ENCODE results near the gene VPS18. TPM values are rescaled to one million over a fixed set of nuclear protein-coding genes. Genes with fewer than 3 reads are reported as not detected.

VPS18 gene
- total RNA-seq, 4 donors from 2014 or later: 15.7 to 26.8 (median 23.8) TPM

DNA sequence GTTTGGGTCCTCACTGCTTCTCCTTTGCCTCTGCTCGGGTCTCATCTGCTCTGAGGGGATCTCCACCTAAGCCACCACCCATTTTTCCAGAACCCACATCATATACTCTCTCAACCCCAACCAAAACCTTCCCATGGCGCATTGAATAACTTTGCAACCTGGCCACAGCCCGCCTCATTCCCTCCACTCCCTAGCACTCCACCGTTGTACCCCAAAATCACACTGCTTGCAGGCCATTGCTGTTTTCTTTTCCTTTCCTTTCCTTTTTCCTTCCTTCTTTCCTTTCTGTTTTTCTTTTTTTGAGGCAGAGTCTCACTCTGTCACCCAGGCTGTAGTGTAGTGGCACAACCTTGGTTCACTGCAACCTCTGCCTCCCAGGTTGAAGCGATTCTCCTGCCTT is 3.1 kb upstream of the VPS18 start:
- Histone ChIP-seq H3K4me1 (peaks cover 3 to 36% (median 8%) of the 10 kb centered on the region in 4 donors), H3K27ac (no peak overlapping the region), H3K4me3 (no peak overlapping the region), H3K9me3 (no peaks in the 10 kb centered on the region), H3K27me3 (no peaks in the 10 kb centered on the region), H3K36me3 (peaks cover 0 to 4% (median 0%) of the 10 kb centered on the region in 3 donors)
- TF ChIP-seq CTCF (IDR thresholded peaks at IDR 0.05) (no peak), POLR2A (IDR thresholded peaks at IDR 0.05) (no peak)
- DNase-seq: no peak

DNA sequence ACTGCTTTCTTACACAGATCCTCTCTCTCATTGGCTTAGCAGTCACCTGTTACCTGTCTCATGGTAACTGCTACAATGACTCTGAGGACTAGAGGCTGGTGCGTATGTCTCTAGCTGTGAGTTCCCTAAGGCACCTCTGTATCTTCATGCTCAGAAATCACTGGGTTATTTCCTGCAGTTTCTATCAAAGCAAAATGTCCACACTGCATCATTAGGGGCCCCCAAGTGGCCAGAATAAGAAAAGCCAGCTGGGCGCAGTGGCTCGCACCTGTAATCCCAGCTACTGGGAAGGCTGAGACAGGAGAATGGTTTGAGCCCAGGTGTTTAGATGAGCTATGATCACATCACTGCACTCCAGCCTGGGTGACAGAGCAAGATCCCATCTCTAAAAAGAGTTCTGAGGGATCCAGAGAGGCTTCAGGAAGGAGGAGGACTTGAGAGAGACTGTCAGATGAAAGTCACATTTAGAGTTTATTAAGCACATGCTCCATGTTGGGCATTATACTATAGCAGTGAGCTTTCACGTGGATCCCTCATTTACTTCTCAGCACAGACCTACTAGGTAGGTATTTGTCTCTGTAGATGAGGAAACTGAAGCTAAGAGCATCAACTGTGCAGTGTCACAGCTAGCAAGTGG is 2.3 kb upstream of the VPS18 start:
- Histone ChIP-seq H3K27me3 (no peaks in the 10 kb centered on the region), H3K9me3 (no peaks in the 10 kb centered on the region), H3K27ac (peak overlapping the region in 1 of 4 donors; percentile 42), H3K4me3 (no peak overlapping the region), H3K36me3 (peaks cover 0 to 6% (median 0%) of the 10 kb centered on the region in 3 donors), H3K4me1 (peaks cover 3 to 37% (median 8%) of the 10 kb centered on the region in 4 donors)
- DNase-seq: peak; percentile 47 to 83 (median 71)
- TF ChIP-seq CTCF (IDR thresholded peaks at IDR 0.05) (peak; percentile 28 to 80 (median 68)), POLR2A (IDR thresholded peaks at IDR 0.05) (no peak)

GRCh38 chr15:40892447-40893012 is 1.7 kb upstream of the VPS18 start:
- Histone ChIP-seq H3K27me3 (no peaks in the 10 kb centered on the region), H3K9me3 (no peaks in the 10 kb centered on the region), H3K27ac (peak overlapping the region in 2 of 4 donors; percentile 20 to 42), H3K36me3 (peaks cover 0 to 6% (median 0%) of the 10 kb centered on the region in 3 donors), H3K4me1 (peaks cover 3 to 37% (median 8%) of the 10 kb centered on the region in 4 donors), H3K4me3 (no peak overlapping the region)
- DNase-seq: no peak
- TF ChIP-seq POLR2A (IDR thresholded peaks at IDR 0.05) (no peak), CTCF (IDR thresholded peaks at IDR 0.05) (no peak)

- DNase-seq: no peak
- Histone ChIP-seq H3K4me3 (peak overlapping the region in 1 of 4 donors; percentile 79), H3K4me1 (peaks cover 3 to 37% (median 8%) of the 10 kb centered on the region in 4 donors), H3K36me3 (peaks cover 0 to 6% (median 0%) of the 10 kb centered on the region in 3 donors), H3K27ac (peak overlapping the region in 2 of 4 donors; percentile 89 to 94), H3K27me3 (no peaks in the 10 kb centered on the region), H3K9me3 (no peaks in the 10 kb centered on the region)
- TF ChIP-seq POLR2A (IDR thresholded peaks at IDR 0.05): no peak
- no peak for TF ChIP-seq CTCF (IDR thresholded peaks at IDR 0.05)
Observed at GRCh38 chr15:40893019-40893670, 1.1 kb upstream of the VPS18 start.

- no peak for TF ChIP-seq POLR2A (IDR thresholded peaks at IDR 0.05)
- peak; percentile 32 to 80 (median 54) for TF ChIP-seq CTCF (IDR thresholded peaks at IDR 0.05)
- peak; percentile 53 to 77 (median 69) for DNase-seq
- Histone ChIP-seq H3K9me3 (no peaks in the 10 kb centered on the region), H3K4me3 (peak overlapping the region; percentile 77 to 81 (median 80)), H3K27ac (peak overlapping the region; percentile 83 to 94 (median 88)), H3K27me3 (no peaks in the 10 kb centered on the region), H3K4me1 (peaks cover 3 to 37% (median 8%) of the 10 kb centered on the region in 4 donors), H3K36me3 (peaks cover 0 to 21% (median 0%) of the 10 kb centered on the region in 3 donors)
Observed at GRCh38 chr15:40894681-40895448, 615 bp downstream of the VPS18 start.

Data from Peyer's patch (tissue), 4 donors.